ENCODE data around the gene KLC1.

KLC1 gene

DNA sequence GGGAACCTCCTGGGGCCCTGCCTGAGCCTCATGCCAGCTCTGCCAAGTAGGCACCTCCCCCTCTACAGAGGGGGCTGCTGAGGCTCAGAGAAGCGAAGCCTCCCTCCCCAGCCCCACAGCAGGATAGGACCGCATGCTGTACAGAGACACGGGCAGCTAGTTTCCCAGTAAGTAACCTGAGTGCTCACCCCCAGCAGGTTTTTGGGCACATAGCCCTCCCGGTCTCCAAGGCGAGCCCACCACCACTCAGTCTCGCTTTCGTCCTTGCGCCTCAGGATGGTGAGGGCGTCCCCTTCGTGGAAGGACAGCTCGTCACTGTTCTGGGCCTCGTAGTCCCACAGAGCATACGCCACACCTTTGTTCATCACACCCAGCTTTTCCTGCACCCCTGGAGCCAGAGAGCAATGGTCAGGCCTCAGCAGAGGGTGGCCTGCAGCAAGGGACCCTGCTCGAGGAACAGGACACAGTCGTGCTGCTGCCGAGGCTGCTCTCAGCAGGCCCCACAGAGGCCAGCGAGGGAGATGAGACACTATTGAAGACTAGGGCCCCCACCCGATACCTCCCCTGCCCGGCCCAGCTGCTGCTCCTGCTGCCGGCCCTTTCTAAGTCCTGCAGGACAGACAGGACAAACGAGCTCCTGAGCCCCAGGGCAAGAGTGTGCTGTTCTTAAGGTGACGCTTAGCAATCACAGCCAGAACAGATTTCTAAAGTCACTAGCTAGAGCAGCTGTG, 107.0 kb downstream of the KLC1 start:
- DNase-seq (ENCODE audit: low read depth), result no peak

DNA sequence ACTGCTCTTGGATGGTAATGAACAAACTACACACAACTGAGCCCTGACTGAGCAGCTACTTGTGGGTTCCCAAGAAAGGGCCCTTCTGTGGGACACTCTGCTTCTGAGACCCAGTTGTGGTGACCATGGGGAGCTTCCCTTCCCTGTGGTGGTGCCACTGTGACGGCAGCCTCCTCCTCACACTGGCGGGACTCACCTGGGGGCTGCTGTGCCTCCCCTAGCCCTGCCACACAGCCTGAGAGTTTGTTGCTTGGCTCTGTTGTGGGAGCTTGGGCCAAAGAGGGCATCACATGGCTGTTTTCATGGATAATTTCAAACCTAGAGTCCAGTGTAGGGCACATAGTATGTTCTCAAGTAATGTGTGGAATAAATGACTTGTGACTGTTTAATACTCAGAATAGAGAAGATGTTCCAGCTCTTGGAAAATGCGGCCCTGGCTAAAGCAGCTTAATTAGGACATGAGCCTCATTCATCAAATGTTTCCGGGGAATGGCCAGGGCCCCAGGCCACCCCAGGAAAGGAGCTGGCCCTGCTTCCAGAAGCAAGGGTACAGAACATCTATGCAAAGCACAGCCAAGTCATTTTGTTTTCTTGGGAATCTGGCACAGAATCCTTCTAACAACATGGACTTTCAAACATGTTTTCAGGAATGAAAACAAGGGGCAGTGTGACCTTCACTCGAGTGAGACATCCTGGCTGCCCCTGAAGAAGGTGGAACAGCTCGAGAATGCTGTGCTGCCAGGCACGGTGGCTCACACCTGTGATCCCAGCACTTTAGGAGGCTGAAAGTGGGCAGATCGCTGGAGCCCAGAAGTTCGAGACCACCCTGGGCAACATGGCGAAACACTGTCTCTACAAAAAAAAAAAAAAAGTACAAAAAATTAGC, 107.8 kb downstream of the KLC1 start:
- no peak for DNase-seq (ENCODE audit: low read depth)

DNA sequence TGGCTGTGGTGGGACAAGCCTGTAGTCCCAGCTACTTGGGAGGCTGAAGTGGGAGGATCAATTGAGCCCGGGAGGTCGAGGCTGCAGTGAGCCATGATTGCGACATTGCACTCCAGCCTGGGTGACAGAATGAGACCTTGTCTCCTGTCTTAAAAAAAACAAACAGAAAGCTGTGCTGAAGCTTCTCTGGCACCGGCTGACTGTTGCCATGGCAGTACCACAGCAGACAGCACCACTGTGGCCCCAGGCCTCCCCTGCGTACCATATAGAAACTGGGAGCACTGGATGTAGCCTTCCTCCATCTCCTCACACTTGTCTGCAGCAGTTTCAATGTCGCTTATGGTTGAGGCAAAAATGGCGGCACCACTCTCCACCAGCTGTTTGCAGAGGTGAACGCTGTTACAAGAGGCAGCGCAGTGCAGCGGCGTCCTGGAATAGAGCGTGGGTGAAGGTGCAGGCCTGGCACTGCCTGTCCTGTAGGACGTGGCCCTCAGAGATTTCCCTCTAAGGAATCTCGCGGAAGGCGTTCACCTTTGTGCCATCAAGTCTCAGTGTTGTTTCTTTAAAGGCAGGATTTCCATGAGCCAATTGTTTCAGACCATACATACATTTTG, 108.5 kb downstream of the KLC1 start:
- DNase-seq (ENCODE audit: low read depth), result no peak

DNA sequence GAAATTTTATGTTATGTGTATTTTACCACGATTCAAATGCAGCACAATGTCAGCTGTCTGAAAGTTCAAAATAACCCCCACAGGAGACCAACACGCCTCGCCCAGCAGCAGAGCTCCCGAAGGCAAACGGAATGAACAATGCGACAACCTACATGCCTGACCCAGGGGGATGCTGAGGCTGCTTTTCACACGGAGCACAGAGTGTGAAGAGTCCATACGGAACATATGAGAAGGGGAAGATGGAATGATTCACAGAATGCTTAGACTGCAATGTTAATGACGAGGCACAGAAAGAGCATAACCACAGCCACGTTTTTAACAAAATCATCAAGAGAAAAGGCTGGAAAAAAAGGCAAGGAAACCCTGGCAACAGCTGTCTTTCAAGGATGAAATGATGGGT, 109.2 kb downstream of the KLC1 start:
- no peak for DNase-seq (ENCODE audit: low read depth)

DNA sequence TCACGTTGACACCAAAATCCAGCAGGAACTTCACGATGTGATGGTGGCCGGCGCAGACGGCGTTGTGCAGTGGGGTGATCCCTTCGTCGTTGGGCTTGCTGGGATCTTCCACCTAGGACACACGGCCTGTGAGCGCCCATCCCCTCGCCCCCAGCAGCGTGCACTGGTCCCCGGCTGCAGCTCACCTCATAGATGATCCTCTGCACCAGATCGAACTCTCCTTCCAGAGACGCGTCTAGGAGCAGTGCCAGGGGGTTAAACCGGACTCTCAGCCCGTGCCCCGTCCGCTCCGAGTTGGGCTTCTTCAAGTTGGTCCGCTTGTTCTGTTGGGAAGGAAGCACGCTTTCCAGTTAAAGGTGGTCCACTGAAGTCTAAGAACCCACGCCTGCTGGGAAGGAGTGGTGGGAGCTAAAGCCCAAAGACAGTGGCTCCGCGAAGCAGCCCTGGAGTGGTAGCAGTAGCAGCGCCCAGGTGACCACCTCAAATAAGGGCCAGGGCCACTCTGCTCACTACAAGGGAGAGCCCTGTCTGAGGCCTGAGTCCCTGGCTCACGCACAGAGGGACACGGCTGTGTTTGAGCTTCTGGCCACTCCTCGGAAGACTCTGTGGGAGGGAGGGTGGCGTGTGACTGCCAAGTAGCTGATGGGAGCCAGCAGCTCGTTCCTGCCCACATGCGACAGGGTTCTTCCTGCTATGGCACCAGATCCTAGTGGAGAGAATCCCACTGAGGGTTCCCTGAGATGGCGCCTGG, 109.9 kb downstream of the KLC1 start:
- no peak for DNase-seq (ENCODE audit: low read depth)

DNA sequence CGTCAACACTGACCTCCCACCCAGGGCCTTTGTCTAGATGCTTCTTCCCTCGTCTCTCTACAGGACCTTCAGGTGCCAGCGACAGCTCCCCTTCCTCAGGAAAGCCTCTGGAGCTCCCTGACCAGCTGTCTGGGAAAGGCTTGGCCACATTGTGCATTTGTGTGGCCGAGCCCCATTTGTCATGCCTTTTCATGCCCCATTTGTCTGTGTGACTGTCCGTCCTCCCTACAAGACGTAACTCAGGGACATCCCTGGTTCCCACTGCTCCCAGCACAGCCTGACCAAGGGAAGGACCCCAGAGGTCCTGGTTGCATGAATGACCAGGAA, 110.4 kb downstream of the KLC1 start:
- no peak for DNase-seq (ENCODE audit: low read depth)

DNA sequence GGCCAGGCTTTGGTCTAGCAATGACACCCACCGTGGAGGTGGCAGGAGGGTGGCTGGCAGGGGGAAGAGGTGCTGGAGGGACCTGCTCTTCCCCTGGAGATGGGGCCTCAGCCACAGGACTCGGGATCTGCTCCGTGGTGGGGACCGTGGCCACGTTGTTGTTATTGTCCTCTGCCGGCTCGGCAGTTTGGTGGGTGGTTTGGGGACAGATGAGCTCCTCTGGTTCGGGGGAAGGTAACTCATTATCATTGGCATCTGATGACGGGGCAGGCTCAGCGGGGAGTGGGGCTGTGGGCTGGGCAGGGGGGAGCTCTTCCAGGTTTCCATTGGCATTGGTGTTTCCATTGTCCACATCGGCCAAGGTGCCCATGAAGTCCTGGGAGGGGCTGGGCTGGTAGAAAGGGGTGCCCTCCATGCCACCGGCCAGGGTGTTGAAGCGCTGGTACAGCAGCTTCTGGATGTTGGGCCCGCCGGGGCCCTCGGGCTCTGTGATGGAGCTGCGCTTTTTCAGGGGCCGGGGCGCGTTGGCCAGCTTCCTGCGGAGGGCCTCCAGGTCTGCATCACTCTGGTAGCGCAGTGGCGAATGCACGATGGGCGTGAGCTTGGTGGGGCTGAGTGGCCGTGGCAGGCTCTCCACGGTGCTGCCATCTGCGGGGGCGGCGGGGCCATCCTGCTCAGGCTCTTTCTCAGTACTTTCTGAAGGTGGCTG, 110.9 kb downstream of the KLC1 start:
- no peak for DNase-seq (ENCODE audit: low read depth)

DNA sequence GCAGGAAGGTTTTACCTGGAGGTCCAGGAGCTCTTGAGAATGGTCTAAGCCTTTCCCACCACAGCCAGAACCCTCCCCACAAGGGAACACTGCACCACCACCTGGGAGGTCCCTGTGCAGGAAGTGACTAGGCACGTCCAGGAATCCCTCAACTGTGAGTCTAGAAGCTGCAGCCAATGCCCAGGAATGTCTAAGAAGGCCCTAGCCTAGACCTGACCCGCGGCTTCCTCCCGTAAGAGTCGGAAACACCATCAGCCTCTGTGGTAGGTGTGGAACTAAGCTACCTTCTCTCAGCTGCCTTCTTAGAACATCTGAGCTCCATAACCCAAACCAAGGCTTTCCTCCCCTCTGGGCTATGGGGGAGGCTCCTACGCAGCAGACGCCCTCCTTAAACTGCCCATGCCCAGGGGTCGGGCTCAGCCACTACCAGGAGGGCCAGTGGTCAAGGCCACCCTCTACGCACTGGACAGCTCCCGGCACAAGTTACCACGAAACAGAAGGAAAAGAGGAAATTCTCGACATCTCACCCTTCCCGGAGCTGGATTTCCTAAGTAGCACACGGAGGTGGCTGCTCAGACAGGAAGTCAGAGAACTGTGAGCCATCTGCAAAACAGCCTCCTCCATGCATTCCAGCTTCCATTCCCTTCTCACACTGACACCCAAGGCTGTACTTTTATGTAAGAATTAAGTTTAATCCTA, 112.1 kb downstream of the KLC1 start:
- DNase-seq (ENCODE audit: low read depth), result no peak

DNA sequence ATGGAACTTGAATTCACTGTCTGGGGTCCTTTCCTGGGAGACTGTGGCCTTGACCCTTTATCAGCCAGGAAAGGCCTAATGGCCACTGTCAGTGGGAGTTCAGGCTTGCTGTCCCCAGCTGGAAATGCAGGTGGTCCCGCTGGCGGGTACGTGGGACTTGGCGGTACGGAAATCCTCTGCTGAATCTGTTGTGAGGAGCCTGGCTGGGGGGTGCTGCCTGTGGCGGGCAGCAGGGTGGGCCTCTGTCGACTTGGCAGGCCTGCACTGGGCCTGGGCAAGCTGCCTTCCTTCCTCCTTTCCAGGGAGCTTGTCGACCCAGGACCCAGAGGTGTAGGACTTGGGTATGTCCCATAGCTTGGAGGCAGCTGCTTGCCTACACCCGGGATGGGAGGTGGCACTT, 112.9 kb downstream of the KLC1 start:
- DNase-seq (ENCODE audit: low read depth), result no peak

DNA sequence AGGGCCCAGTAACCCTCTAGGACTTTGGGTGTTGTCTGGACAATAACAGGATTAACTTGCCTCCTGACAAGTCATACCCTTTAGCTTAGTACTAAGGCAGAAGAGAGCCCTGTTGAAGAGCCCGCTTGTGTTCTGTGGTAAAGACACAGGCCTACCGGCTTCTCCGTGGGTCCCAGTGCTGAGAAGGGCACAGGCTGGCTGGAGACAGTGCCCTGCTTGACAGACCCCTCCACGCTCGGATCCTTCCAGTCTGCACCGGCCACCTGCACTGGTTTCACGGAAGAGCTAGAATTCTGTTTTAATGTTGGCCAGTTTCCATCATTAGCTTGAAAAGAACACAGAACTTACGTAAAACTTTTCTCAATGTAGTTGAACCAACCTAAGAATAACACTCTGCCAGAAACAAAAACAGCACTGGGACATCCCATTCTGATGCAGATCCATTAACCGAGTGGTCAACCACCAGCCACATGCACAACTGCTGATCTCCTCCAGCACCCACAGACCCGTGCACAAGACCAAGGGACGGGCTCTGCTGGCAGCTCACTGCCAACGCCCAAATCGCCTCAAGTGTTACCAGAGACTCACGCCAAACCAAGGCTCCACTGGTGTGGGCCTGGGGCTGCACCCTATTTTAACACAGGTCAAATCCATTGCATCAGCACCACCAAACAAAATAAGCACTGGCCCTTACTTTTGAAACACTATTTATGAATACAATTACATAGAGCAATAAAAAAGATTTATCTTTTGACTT, 113.7 kb downstream of the KLC1 start:
- DNase-seq (ENCODE audit: low read depth), result no peak

GRCh38 chr14:103743691-103744090, 114.7 kb downstream of the KLC1 start:
- DNase-seq (ENCODE audit: low read depth), result no peak

GRCh38 chr14:103744621-103745395, 115.8 kb downstream of the KLC1 start:
- DNase-seq (ENCODE audit: low read depth), result no peak

DNA sequence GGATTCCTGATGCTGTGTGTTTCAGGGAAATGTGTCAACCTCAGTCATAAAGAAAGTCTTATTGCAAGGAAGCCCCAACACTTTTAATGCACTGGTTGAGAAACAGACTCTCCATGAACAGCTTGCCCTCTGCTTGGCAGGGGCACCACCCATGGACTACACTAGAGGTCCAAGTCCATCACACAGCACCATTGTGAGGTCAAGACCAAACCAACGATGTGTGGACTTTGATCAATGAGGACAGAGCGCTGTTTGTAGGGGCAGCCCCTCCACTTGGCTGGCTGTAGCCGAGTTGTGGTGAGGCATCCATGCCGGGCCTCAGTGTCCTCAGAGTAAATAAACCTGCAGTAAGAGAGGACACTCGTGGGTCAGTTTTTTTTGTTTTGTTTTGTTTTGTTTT, 116.4 kb downstream of the KLC1 start:
- no peak for DNase-seq (ENCODE audit: low read depth)

- no peak for DNase-seq (ENCODE audit: low read depth)
Observed at GRCh38 chr14:103746701-103747100, 117.7 kb downstream of the KLC1 start.

DNA sequence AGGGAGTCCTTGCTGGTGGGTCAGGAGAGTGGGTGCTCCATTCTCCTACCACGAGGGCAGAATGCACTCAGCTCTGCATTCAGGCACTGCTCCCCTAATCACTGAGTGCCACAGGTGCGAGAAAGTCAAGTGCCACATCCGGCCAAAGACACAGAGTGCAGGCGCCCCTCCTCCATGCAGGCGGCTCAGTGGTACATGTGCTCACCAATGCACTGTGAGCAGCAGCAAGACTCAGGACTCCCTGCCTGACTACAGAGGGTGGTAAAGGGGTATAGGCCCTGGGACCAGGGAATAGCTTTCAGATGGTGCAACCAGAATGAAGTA, 119.5 kb downstream of the KLC1 start:
- DNase-seq (ENCODE audit: low read depth), result no peak

GRCh38 chr14:103749452-103749851, 120.4 kb downstream of the KLC1 start:
- DNase-seq (ENCODE audit: low read depth), result no peak

- DNase-seq (ENCODE audit: low read depth), result no peak
Observed at GRCh38 chr14:103749860-103750259, 120.8 kb downstream of the KLC1 start.

Data from HS-27A (cell line).